Body of pancreas (tissue), 4 donors: Measurements from ENCODE around the gene ARMCX5. TPM values are rescaled to one million over a fixed set of nuclear protein-coding genes. Genes with fewer than 3 reads are reported as not detected.

Experiments used
- ATAC-seq: fragments of 150-250 bp; one replicate; pipeline ENCODE4 v1.9.1; 2016
- DNase-seq, 4 donors: peaks; one replicate each; pipeline ENCODE4 v3.0.0-alpha.2; 2019
- H3K27ac ChIP-seq, 4 donors: fragments of 200-600 bp; sonication (generic); 1 replicate in 3 of 4; 2 replicates in 1 of 4; pipeline versions ENCODE4 v1.5.1 to v1.6.1; 2016 to 2019; ENCODE audit warnings: mild to moderate bottlenecking in 1 of 4, mixed read lengths in 1 of 4, moderate library complexity in 1 of 4
- H3K27me3 ChIP-seq, 2 donors: fragments of 200-600 bp; sonication (generic); one replicate each; pipeline ENCODE4 v1.6.0; 2016; ENCODE audit warnings: mild to moderate bottlenecking in 1 of 2
- H3K36me3 ChIP-seq, 2 donors: fragments of 200-600 bp; sonication (generic); replicated peaks in 1 of 2; 2 replicates each; pipeline ENCODE4 v1.5.1; 2016; ENCODE audit warnings: low read depth in 2 of 2; ENCODE audit not compliant: insufficient read depth in 1 of 2
- H3K4me1 ChIP-seq: fragments of 200-600 bp; sonication (generic); one replicate; pipeline ENCODE4 v1.6.0; 2016
- H3K4me3 ChIP-seq, 2 donors: fragments of 200-600 bp; sonication (generic); 1 replicate in 1 of 2; 2 replicates in 1 of 2; pipeline ENCODE4 v1.5.1; 2016 to 2019
- H3K9me3 ChIP-seq, 3 donors: fragments of 200-600 bp; sonication (generic); 1 replicate in 2 of 3; 2 replicates in 1 of 3; pipeline ENCODE4 v1.5.1; 2016
- CTCF ChIP-seq, 7 experiments: fragments of 450-650 bp in 4 of 7; fragments of 200-600 bp in 3 of 7; sonication (generic) in 3 of 7; IDR thresholded peaks; one replicate each; pipeline ENCODE4 v1.5.1; 2016 to 2019; ENCODE audit warnings: antibody characterized with exemption in 7 of 7
- POLR2A ChIP-seq, 3 donors: fragments of 450-650 bp; IDR thresholded peaks; one replicate each; pipeline ENCODE4 v1.6.1; 2016; ENCODE audit warnings: antibody characterized with exemption in 3 of 3, mild to moderate bottlenecking in 2 of 3
- WGBS, 2 donors: methylation state at CpG; one replicate each; pipeline ENCODE4 v1.1.5; 2017; 5-methylcytosine and 5-hydroxymethylcytosine counted together
- intact Hi-C: fragments of 100-400 bp; cut with DNase I; formaldehyde crosslinking; loops from one replicate; pipeline ENCODE4 v1.15.1; 2023
- total RNA-seq, 2 donors: library from RNA; depleted of rRNA; stranded (reverse); fragments of >200 nt; gene quantifications; one replicate each; pipeline ENCODE4 v1.1.0, GENCODE V29; 2016

ARMCX5 gene
- total RNA-seq = 1 to 10 TPM; 4.6 to 8.8 TPM

- DNase-seq (peak; percentile 77 to 83 (median 82)), ATAC-seq (peak; percentile 96)
- H3K9me3 ChIP-seq = no peaks in the 10 kb centered on the region
- no peaks in the 10 kb centered on the region for H3K36me3 ChIP-seq
- H3K27ac ChIP-seq = peak within 1 kb of the TSS; percentile 68 to 87 (median 81)
- H3K4me1 ChIP-seq = peaks cover 15% of the 10 kb centered on the region
- WGBS, 2 donors = 0% methylated on average over 26 to 42 of the region's 42 CpGs
- TF ChIP-seq POLR2A (IDR thresholded peaks at IDR 0.05) (peak; percentile 49 to 87 (median 82)), CTCF (IDR thresholded peaks at IDR 0.05) (peak in 4 of 7 experiments; percentile 40 to 57 (median 44))
- H3K4me3 ChIP-seq = peak within 1 kb of the TSS; percentile 11 to 35
- intact Hi-C loops = no loop called here
- no peaks in the 10 kb centered on the region for H3K27me3 ChIP-seq
Observed at GRCh38 chrX:102599084-102599950, at the start of gene ARMCX5. Gene ARMCX5 (plus strand): TSS chrX:102599515. CDS start chrX:102602142, 2,627 bp downstream.

- WGBS, 2 donors = 72 to 92% methylated on average over 2 of the region's 2 CpGs
- Histone ChIP-seq H3K36me3 (no peaks in the 10 kb centered on the region), H3K4me3 (no peak overlapping the region), H3K27me3 (no peaks in the 10 kb centered on the region), H3K27ac (no peak overlapping the region), H3K4me1 (no peaks in the 10 kb centered on the region), H3K9me3 (no peaks in the 10 kb centered on the region)
- no peak for DNase-seq
- no peak for TF ChIP-seq CTCF (IDR thresholded peaks at IDR 0.05)
- no peak for TF ChIP-seq POLR2A (IDR thresholded peaks at IDR 0.05)
- intact Hi-C loops = no loop called here
- no peak for ATAC-seq
Observed at GRCh38 chrX:102558607-102559006, 40.7 kb upstream of the ARMCX5 start.

- H3K9me3 ChIP-seq = no peaks in the 10 kb centered on the region
- H3K36me3 ChIP-seq = no peaks in the 10 kb centered on the region
- TF ChIP-seq POLR2A (IDR thresholded peaks at IDR 0.05) = no peak
- no peak for TF ChIP-seq CTCF (IDR thresholded peaks at IDR 0.05)
- no peaks in the 10 kb centered on the region for H3K4me1 ChIP-seq
- intact Hi-C loops = no loop called here
- WGBS, 2 donors = 59 to 68% methylated on average over 2 of the region's 2 CpGs
- H3K4me3 ChIP-seq = no peak overlapping the region
- H3K27me3 ChIP-seq = no peaks in the 10 kb centered on the region
- H3K27ac ChIP-seq = no peak overlapping the region
- no peak for ATAC-seq
- no peak for DNase-seq
Observed at GRCh38 chrX:102560423-102561068, 38.8 kb upstream of the ARMCX5 start.

GRCh38 chrX:102580891-102581290 lies 18.4 kb upstream of the ARMCX5 start:
- no peak for DNase-seq
- TF ChIP-seq CTCF (IDR thresholded peaks at IDR 0.05) = no peak
- TF ChIP-seq POLR2A (IDR thresholded peaks at IDR 0.05) = no peak
- Histone ChIP-seq H3K4me1 (no peaks in the 10 kb centered on the region), H3K36me3 (no peaks in the 10 kb centered on the region), H3K4me3 (no peak overlapping the region), H3K9me3 (no peaks in the 10 kb centered on the region), H3K27ac (no peak overlapping the region), H3K27me3 (no peaks in the 10 kb centered on the region)
- WGBS, 2 donors = 38 to 50% methylated on average over 1 of the region's 1 CpG
- intact Hi-C loops = no loop called here
- ATAC-seq = no peak
